Measurements from ENCODE around the gene RNF214.
"Not testable (repeated sequence)": the region's sequence is repeated elsewhere in the genome, so short reads cannot be mapped to it uniquely, and the experiment has no call there.

The RNF214 gene

GRCh38 chr11:117232911-117233409 lies 489 bp downstream of the RNF214 start:
- peak; percentile 67 for DNase-seq

DNA sequence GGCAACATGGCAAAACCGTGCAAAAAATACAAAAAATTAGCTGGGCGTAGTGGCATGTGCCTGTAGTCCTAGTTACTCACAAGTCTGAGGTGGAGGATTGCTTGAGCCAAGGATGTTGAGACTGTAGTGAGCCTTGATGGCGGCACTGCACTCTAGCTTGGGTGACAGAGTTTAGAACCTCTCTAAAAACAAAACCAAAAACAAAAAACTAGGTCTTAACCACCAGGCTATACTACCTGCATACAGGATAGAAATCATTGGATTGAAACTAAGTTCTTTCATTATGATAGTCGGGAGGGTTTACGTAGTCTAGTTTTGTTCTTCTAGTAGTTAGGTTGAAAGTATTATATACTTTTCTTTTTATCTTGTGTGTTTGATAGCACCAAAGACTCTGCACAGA lies 5.8 kb downstream of the RNF214 start:
- DNase-seq, result peak; percentile 50

DNA sequence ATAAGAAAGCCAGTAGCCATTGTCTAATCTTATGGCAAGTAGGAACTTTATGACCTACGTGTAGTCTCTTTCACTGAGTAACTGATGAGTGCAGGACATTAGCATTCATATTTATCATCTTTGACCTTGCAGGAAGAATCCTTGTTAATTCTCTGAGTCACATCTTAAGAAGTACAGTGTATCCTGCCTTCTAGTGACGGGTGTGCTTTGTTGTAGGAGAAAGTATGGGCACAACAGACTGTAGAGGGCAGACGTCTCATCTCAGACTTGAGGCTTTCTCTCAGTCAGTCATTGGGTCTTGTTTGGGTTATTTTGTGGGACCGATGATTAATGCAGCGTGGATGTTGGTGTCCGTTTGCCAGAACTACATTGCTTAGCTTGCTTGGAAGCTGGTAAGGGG lies 6.8 kb downstream of the RNF214 start:
- no peak for DNase-seq

GRCh38 chr11:117248341-117248740 lies 15.9 kb downstream of the RNF214 start:
- DNase-seq, result no peak

- no peak for DNase-seq
Observed at GRCh38 chr11:117249571-117249970, 17.1 kb downstream of the RNF214 start.

DNA sequence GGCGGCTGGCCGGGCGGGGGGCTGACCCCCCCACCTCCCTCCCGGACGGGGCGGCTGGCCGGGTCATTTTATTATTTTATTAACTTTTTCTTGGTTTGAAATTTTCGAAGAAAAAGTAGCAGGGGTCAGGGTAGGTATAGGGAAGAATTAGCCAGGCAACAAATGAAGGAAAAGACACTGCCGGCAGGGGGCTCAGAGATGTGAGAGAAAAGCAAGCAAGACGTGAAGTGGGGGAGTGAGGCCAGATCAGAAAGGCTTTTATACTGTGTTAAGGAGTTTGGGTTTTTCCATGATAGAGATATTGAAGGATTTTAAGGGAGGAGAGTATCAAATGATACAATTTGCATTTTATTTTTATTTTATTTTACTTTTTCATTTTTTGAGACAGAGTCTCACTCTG lies 19.0 kb downstream of the RNF214 start:
- no peak for DNase-seq

GRCh38 chr11:117255966-117256365 lies 23.5 kb downstream of the RNF214 start:
- DNase-seq, result no peak

- no peak for DNase-seq
Observed at GRCh38 chr11:117256573-117256972, 24.1 kb downstream of the RNF214 start.

- DNase-seq, result no peak
Observed at GRCh38 chr11:117258576-117258975, 26.1 kb downstream of the RNF214 start.

DNA sequence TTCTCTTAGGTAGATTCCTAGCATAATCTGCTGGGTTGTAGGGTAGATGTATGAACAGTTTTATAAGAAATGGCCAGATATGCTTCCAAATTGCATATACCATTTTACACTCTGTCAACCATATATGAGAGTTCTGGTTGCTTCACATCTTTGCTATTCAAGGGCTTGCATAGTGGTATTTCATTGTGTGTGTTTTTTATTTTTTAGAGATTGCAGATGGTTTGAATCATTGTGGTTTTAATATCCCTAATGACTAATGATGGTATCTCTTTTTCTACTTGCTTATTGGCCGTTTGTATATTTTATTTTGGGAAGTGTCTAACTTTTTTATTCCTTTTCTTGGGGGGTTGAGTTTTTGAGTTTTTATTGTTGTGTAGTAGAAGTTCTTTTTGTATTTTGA lies 26.9 kb downstream of the RNF214 start:
- DNase-seq, result no peak

GRCh38 chr11:117264624-117265323 lies 32.3 kb downstream of the RNF214 start:
- not testable (repeated sequence) for DNase-seq

- no peak for DNase-seq
Observed at GRCh38 chr11:117265745-117266144, 33.3 kb downstream of the RNF214 start.

GRCh38 chr11:117269856-117270255 lies 37.4 kb downstream of the RNF214 start:
- DNase-seq, result no peak

DNA sequence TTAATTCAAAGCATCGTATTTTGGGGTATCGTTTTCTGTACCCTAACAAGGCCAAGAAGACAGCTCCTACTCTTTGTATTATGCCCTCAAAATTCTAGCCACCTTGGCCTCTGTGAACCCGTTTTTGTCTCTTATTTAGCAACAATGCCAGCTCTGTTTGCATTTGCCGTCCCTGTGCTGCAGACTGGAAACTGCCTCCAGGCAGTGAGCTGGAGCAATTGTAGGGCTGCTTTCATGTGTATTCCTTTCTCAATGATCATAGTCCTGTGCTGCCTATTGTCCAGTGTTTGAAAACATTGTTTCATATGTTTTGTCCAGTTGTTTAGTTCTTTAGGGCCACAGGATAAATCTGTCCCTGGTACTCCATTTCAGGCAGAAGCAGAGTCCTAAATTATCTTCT lies 38.7 kb downstream of the RNF214 start:
- no peak for DNase-seq

- not testable (repeated sequence) for DNase-seq
Observed at GRCh38 chr11:117272175-117272574, 39.7 kb downstream of the RNF214 start.

DNA sequence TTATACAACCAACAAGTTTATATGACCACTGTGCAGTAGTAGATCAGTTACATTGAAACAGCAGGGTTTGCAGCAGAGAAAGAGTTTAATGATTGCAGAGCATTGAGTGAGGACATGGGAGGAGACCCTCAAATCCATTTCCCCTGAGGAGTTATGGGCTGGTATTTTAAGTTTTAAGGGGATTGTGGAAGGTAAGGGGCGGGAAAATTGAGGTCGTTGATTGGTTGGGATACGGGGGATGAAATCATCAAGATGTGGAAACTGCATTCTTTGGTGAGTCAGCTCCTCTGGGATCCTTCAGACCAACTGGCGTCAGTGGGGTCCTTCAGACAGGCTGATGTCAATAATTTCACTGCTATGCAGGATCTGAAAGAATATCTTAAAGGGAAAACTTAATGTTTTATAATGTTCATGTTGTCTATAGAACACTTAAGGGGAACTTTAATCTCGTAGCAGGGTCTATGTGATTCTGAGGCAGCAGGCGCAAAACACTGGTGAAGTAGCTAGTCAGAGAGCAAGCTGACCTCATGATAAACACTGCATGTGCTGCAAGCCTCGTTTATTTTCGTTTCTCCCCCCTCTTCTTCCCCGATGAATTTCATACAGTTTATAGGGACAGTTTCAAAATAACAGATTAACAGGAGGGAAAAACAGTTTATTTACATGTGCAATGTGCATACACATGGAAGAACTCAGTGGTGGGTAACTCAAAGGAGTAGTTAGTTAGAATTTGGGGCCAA lies 41.2 kb downstream of the RNF214 start:
- DNase-seq, result no peak

DNA sequence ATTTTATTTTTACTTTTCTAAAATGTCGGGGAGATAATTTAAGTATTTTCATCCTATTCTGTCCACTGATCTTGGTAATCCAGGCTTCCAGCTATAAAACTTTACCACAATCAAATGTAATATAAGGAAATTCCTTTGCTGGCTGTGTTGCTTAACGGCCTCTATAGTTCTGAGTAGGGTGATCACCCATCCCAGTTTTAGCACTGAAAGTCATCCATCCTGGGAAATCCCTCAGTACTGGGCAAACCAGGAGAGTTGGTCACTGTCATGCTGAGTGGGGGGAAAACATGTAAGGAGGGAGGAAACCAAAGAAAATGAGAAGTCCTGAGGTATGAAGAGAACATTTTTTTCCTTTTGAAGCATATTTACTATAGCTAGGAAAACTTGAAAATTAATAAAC lies 45.9 kb downstream of the RNF214 start:
- no peak for DNase-seq

DNA sequence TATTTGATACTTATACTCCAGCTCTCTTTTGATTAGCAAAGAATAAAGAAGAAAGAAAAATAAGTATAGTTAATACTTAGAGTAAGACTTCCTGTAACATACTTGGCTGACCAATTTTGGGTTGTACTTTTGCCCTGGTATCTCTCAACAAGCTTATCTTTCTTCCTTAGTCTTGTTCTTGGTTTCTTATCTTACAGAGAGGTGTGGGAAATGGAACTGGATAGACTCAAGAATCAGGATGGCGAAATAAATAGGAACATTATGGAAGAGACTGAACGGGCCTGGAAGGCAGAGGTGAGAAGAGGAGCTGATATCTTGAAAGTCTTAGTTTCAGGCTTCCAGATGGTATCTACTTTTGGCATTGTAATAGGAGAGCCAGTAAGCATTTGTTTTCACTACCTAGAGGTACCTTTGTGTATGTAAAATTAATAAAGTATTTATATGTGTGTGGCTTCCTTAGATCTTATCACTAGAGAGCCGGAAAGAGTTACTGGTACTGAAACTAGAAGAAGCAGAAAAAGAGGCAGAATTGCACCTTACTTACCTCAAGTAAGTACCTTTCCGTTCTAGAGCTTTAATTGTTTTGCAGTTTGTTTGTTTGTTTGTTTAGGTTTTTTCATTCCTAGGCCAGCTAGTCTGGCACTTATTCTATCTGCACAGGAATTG lies 47.4 kb downstream of the RNF214 start:
- DNase-seq, result no peak

DNA sequence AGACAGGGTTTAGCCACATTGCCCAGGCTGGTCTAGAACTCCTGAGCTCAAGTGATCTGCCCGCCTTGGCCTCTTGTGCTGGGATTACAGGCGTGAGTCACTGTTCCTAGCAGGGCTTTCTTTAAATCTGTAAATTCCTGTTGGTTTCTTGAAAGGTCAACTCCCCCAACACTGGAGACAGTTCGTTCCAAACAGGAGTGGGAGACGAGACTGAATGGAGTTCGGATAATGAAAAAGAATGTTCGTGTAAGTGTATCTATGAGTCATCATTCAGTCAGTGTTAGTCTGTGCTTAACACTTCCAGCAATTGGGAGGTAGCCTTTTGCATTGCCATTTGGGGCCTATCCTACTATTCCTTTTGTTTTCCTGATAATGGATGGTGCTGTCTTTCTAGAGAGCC lies 48.7 kb downstream of the RNF214 start:
- no peak for DNase-seq

DNA sequence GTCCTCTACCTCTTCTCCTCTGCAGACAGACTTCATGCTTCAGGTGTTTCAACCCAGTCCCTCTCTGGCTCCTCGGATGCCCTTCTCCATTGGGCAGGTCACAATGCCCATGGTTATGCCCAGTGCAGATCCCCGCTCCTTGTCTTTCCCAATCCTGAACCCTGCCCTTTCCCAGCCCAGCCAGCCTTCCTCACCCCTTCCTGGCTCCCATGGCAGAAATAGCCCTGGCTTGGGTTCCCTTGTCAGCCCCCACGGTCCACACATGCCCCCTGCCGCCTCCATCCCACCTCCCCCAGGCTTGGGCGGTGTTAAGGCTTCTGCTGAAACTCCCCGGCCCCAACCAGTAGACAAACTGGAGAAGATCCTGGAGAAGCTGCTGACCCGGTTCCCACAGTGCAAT lies 49.4 kb downstream of the RNF214 start:
- DNase-seq, result no peak

- DNase-seq, result no peak
Observed at GRCh38 chr11:117282956-117283355, 50.5 kb downstream of the RNF214 start.

- no peak for DNase-seq
Observed at GRCh38 chr11:117284053-117284452, 51.6 kb downstream of the RNF214 start.

DNA sequence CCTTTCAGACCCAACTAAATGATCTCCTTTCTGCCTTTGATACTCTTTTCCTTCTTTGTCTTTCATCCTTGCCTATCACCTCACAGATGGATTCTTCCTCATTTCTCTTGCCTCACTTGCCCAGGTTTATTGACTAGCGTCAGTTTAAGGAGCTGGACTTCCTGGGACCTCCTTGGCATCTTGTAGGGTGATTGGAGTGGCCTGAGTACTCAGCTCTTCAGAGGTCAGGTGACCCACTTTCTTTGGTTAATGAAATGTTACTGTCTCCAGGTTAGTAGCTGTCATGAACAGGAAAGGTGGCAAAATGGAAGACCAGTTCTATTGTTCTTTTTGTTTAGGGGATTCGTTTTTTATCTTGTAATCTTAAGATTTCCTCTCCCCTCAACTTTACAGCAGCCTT lies 54.1 kb downstream of the RNF214 start:
- no peak for DNase-seq

DNA sequence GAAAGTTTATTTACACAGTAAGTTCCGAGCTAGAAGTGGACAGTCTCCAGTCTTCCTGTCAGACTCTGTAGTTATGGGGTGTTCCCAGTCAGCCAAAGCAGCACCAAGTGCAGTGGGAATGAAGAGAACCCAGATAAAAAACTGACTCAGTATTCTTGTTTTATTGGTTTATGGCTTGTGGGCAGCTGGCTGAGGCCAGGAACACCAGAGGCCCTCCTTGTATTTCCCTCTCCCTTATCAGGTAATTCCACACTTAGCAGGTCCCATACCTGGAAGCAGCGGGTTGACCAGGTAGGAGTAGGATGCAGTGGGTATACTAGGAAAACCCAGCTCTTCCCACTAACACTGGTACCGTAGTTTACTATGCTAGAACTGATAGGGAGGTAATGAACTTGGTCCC lies 55.2 kb downstream of the RNF214 start:
- no peak for DNase-seq
